Neural cell (in vitro differentiated cells): Measurements from ENCODE around the gene RAX. TPM values are rescaled to one million over a fixed set of nuclear protein-coding genes. Genes with fewer than 3 reads are reported as not detected.

Experiments used
- H2AFZ ChIP-seq: fragments of 200-600, 300-800 bp; sonication (generic), shearing (Covaris generic); 2 replicates; pipeline ENCODE4 v1.6.0; 2014; ENCODE audit warnings: low read depth, mild to moderate bottlenecking, antibody characterized with exemption, low read length, moderate library complexity
- H3F3A ChIP-seq: fragments of 200-600 bp; shearing (Covaris generic); 2 replicates; pipeline ENCODE4 v1.6.1; 2016; ENCODE audit warnings: mild to moderate bottlenecking, moderate library complexity, mixed read lengths, antibody characterized with exemption, low read length; ENCODE audit not compliant: insufficient read depth, poor library complexity, severe bottlenecking
- H3K27ac ChIP-seq: fragments of 200-600, 300-800 bp; sonication (generic), shearing (Covaris generic); 2 replicates; pipeline ENCODE4 v1.5.1; 2014; ENCODE audit warnings: mild to moderate bottlenecking, low read length, moderate library complexity
- H3K27me3 ChIP-seq: fragments of 300-800, 200-600 bp; sonication (generic), shearing (Covaris generic); 2 replicates; pipeline ENCODE4 v1.6.0; 2014; ENCODE audit warnings: mild to moderate bottlenecking, low read depth, low read length, moderate library complexity; ENCODE audit not compliant: insufficient read depth
- H3K36me3 ChIP-seq: fragments of 300-800, 200-600 bp; sonication (generic), shearing (Covaris generic); 2 replicates; pipeline ENCODE4 v1.5.1; 2014; ENCODE audit warnings: mild to moderate bottlenecking, antibody characterized with exemption, low read length, moderate library complexity; ENCODE audit not compliant: insufficient read depth
- H3K4me2 ChIP-seq: fragments of 300-800, 200-600 bp; sonication (generic), shearing (Covaris generic); 2 replicates; pipeline ENCODE4 v1.6.0; 2014; ENCODE audit warnings: mild to moderate bottlenecking, low read length
- H3K4me3 ChIP-seq: fragments of 300-800, 200-600 bp; sonication (generic), shearing (Covaris generic); 2 replicates; pipeline ENCODE4 v1.5.1; 2014; ENCODE audit warnings: mild to moderate bottlenecking, low read length, moderate library complexity
- H3K79me2 ChIP-seq: fragments of 200-600 bp; shearing (Covaris generic); replicated peaks from 2 replicates; pipeline ENCODE4 v1.6.0; 2014; ENCODE audit warnings: mild to moderate bottlenecking, low read length, moderate library complexity; ENCODE audit not compliant: insufficient read depth
- H3K9ac ChIP-seq: fragments of 300-800, 200-600 bp; sonication (generic), shearing (Covaris generic); 2 replicates; pipeline ENCODE4 v1.6.1; 2016; ENCODE audit warnings: mild to moderate bottlenecking, low read length, mixed read lengths
- H3K9me2 ChIP-seq: fragments of 200-600 bp; shearing (Covaris generic); 2 replicates; pipeline ENCODE4 v1.6.1; 2016; ENCODE audit warnings: mild to moderate bottlenecking, low read length, mixed read lengths; ENCODE audit not compliant: insufficient read depth
- H3K9me3 ChIP-seq: fragments of 200-600, 300-800 bp; sonication (generic), shearing (Covaris generic); 2 replicates; pipeline ENCODE4 v1.6.1; 2016; ENCODE audit warnings: mild to moderate bottlenecking, mixed run types, low read length, moderate library complexity, mixed read lengths
- H4K20me1 ChIP-seq: fragments of 200-600 bp; shearing (Covaris generic); 2 replicates; pipeline ENCODE4 v1.6.1; 2016; ENCODE audit warnings: mild to moderate bottlenecking, mixed run types; ENCODE audit not compliant: insufficient read depth
- CTCF ChIP-seq: fragments of 450-650 bp; IDR thresholded peaks from 2 replicates; pipeline ENCODE4 v1.5.1; 2014; ENCODE audit warnings: antibody characterized with exemption, mild to moderate bottlenecking, moderate library complexity; ENCODE audit not compliant: poor library complexity, severe bottlenecking
- EP300 ChIP-seq: fragments of 450-650 bp; conservative IDR thresholded peaks from 2 replicates; pipeline ENCODE4 v1.6.1; 2014; ENCODE audit warnings: antibody characterized with exemption, mild to moderate bottlenecking, moderate library complexity; ENCODE audit not compliant: poor library complexity, severe bottlenecking
- EZH2 ChIP-seq: fragments of 200-600, 300-800 bp; shearing (Covaris generic), sonication (generic); IDR thresholded peaks from 2 replicates; pipeline ENCODE4 v1.6.1; 2014; ENCODE audit warnings: antibody characterized with exemption, low read length, borderline replicate concordance, mild to moderate bottlenecking; ENCODE audit not compliant: insufficient read depth, poor library complexity, severe bottlenecking
- MXI1 ChIP-seq: fragments of 450-650 bp; conservative IDR thresholded peaks from 2 replicates; pipeline ENCODE4 v1.6.1; 2014; ENCODE audit warnings: antibody characterized with exemption, mild to moderate bottlenecking; ENCODE audit not compliant: poor library complexity, severe bottlenecking
- POLR2AphosphoS5 ChIP-seq: IDR thresholded peaks from 2 replicates; pipeline ENCODE4 v1.6.1; 2012
- RAD21 ChIP-seq: fragments of 450-650 bp; conservative IDR thresholded peaks from 2 replicates; pipeline ENCODE4 v1.6.1; 2014; ENCODE audit warnings: antibody characterized with exemption, mild to moderate bottlenecking, moderate library complexity
- SMC3 ChIP-seq: fragments of 450-650 bp; conservative IDR thresholded peaks from 2 replicates; pipeline ENCODE4 v1.6.1; 2014; ENCODE audit warnings: antibody characterized with exemption, mild to moderate bottlenecking, moderate library complexity; ENCODE audit not compliant: poor library complexity
- TAF1 ChIP-seq: IDR thresholded peaks from 2 replicates; pipeline ENCODE4 v1.6.1; 2012; ENCODE audit warnings: low read depth
- polyA plus RNA-seq: library from polyadenylated mRNA; depleted of rRNA; stranded (reverse); fragments of >200 nt; gene quantifications from 2 replicates; pipeline ENCODE4 v1.2.3, GENCODE V29; 2014
- TF ChIP-seq, protein P1 (sequence below): IDR thresholded peaks from 2 replicates; pipeline ENCODE4 v1.6.1; 2012; ENCODE audit warnings: borderline replicate concordance

The RAX gene
- polyA plus RNA-seq, 1 donor from 2014 or later: not detected

DNA sequence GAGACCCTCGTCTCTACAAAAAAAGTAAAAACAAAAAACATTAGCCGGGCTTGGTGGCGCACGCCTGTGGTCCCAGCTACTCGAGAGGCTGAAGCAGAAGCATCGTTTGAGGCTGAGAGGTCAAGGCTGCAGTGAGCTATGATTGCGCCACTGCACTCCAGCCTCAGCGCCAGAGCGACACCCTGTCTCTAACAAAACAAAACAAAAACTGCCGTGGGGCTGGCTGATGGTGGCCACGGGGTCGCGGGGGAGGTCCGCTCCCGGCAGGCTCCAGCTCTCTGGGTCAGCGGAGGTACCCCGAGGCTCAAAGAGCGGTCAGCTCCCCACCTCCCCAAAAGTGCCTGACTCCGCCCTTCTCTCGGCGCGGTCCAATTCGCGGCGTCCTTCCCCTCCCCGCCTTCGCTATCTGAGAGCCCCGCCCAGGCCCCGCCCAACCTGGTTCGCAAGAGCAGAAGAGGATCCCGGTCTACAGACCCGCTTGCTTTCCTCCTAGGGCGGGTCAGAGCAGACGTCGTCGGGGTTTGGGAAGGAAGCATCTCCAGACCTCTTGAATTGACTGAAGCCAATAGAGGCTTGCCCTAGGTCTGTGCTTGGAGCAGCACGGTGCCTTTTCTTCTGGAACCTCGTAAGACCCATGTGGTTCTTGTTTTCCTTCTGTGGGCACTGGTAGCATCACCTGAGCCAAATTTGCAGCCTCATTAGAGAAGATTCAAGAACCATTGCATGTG lies 7.8 kb downstream of the RAX start:
- no peak overlapping the region for H2AFZ ChIP-seq
- peaks cover 15% of the 10 kb centered on the region for H3K9me3 ChIP-seq
- peak overlapping the region; percentile 39 for H3K4me3 ChIP-seq
- TF ChIP-seq CTCF: no peak
- TF ChIP-seq, protein P1, sequence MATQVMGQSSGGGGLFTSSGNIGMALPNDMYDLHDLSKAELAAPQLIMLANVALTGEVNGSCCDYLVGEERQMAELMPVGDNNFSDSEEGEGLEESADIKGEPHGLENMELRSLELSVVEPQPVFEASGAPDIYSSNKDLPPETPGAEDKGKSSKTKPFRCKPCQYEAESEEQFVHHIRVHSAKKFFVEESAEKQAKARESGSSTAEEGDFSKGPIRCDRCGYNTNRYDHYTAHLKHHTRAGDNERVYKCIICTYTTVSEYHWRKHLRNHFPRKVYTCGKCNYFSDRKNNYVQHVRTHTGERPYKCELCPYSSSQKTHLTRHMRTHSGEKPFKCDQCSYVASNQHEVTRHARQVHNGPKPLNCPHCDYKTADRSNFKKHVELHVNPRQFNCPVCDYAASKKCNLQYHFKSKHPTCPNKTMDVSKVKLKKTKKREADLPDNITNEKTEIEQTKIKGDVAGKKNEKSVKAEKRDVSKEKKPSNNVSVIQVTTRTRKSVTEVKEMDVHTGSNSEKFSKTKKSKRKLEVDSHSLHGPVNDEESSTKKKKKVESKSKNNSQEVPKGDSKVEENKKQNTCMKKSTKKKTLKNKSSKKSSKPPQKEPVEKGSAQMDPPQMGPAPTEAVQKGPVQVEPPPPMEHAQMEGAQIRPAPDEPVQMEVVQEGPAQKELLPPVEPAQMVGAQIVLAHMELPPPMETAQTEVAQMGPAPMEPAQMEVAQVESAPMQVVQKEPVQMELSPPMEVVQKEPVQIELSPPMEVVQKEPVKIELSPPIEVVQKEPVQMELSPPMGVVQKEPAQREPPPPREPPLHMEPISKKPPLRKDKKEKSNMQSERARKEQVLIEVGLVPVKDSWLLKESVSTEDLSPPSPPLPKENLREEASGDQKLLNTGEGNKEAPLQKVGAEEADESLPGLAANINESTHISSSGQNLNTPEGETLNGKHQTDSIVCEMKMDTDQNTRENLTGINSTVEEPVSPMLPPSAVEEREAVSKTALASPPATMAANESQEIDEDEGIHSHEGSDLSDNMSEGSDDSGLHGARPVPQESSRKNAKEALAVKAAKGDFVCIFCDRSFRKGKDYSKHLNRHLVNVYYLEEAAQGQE: no peak
- TF ChIP-seq EP300: no peak
- no peak for TF ChIP-seq EZH2
- no peak for TF ChIP-seq RAD21
- no peak for TF ChIP-seq MXI1
- no peak for TF ChIP-seq POLR2AphosphoS5
- no peak for TF ChIP-seq TAF1
- TF ChIP-seq SMC3: no peak
- no peaks in the 10 kb centered on the region for H3K36me3 ChIP-seq
- H3K9ac ChIP-seq: no peak overlapping the region
- no peaks in the 10 kb centered on the region for H3K79me2 ChIP-seq
- H3K9me2 ChIP-seq: no peaks in the 10 kb centered on the region
- H3F3A ChIP-seq: no peaks in the 10 kb centered on the region
- no peak overlapping the region for H3K27ac ChIP-seq
- H3K27me3 ChIP-seq: peaks cover 76% of the 10 kb centered on the region
- H4K20me1 ChIP-seq: no peaks in the 10 kb centered on the region
- H3K4me2 ChIP-seq: no peak overlapping the region

- H3K9me2 ChIP-seq: no peaks in the 10 kb centered on the region
- no peaks in the 10 kb centered on the region for H4K20me1 ChIP-seq
- peaks cover 15% of the 10 kb centered on the region for H3K9me3 ChIP-seq
- no peaks in the 10 kb centered on the region for H3F3A ChIP-seq
- H2AFZ ChIP-seq: no peak overlapping the region
- H3K36me3 ChIP-seq: no peaks in the 10 kb centered on the region
- peak; percentile 78 for TF ChIP-seq EZH2
- no peak for TF ChIP-seq EP300
- H3K79me2 ChIP-seq: no peaks in the 10 kb centered on the region
- H3K27ac ChIP-seq: no peak overlapping the region
- H3K4me3 ChIP-seq: peak overlapping the region; percentile 39
- no peak overlapping the region for H3K4me2 ChIP-seq
- H3K27me3 ChIP-seq: peaks cover 69% of the 10 kb centered on the region
- no peak overlapping the region for H3K9ac ChIP-seq
Measured at GRCh38 chr18:59264651-59265245, 8.5 kb downstream of the RAX start.
